HUES64 (cell line): ENCODE measurements around the gene IFITM10.

ENCODE experiments used
- H3K27ac ChIP-seq: 2 replicates; pipeline ENCODE4 v1.7.0; 2013; ENCODE audit warnings: low read depth, low read length, inconsistent platforms
- H3K27me3 ChIP-seq: 2 replicates; pipeline ENCODE4 v1.6.1; 2013; ENCODE audit warnings: mild to moderate bottlenecking, low read length; ENCODE audit not compliant: insufficient read depth
- H3K36me3 ChIP-seq: 2 replicates; pipeline ENCODE4 v1.6.1; 2013; ENCODE audit warnings: mild to moderate bottlenecking, low read length; ENCODE audit not compliant: insufficient read depth
- H3K4me1 ChIP-seq: 2 replicates; pipeline ENCODE4 v1.6.1; 2013; ENCODE audit warnings: mild to moderate bottlenecking, low read length, moderate library complexity; ENCODE audit not compliant: insufficient read depth
- H3K4me3 ChIP-seq: 2 replicates; pipeline ENCODE4 v1.5.1; 2013; ENCODE audit warnings: mild to moderate bottlenecking, low read length, moderate library complexity
- H3K9ac ChIP-seq: 2 replicates; pipeline ENCODE4 v1.6.1; 2013; ENCODE audit warnings: mild to moderate bottlenecking, low read depth, low read length
- H3K9me3 ChIP-seq: 2 replicates; pipeline ENCODE4 v1.6.1; 2013; ENCODE audit warnings: low read depth, low read length; ENCODE audit not compliant: insufficient read depth
- WGBS: fragments of 150-250, 120-280 bp; methylation state at CpG from one replicate; pipeline ENCODE4 v1.1.7; 2013; ENCODE audit warnings: missing lambda C conversion rate; 5-methylcytosine and 5-hydroxymethylcytosine counted together

The IFITM10 gene

DNA sequence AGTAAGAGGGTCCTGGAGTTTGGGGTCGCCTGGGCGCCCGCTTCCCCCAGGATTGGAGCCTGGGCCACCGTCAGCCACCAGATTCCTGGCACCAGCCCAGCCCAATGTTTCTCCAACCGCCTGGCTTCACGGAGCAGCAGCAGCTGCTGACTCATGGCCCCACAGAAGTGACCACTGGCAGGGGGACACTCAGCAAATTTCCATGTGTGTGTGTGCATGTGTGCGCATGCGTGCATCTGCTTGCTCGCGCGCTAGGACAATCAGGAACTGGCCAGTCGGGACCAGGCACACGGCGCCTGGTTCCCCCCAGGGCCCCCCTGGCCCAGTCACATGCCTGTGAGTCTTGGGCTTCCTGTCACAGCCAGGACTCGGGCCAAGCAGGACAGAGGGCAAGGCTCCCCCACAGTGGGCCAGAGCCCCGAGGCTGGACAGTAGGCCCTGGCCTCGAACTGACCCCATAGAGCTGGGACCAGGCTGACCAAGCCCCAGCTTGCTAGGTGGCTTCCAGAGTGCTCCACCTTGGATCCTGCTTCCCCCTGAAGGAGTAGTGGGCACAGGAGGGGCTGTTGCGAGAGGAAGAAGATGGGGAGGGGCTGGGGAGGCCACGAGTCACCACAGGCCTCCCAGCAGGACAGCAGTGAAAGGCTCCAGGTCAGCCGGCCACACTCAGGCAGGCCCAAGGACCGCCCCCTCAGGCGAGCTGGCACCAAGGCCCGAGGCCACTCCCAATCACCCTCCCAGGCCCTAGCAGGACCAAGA, 10.1 kb upstream of the IFITM10 start:
- H3K36me3 ChIP-seq = peaks cover 20% of the 10 kb centered on the region
- 92% methylated on average over 23 of the region's 23 CpGs for WGBS

DNA sequence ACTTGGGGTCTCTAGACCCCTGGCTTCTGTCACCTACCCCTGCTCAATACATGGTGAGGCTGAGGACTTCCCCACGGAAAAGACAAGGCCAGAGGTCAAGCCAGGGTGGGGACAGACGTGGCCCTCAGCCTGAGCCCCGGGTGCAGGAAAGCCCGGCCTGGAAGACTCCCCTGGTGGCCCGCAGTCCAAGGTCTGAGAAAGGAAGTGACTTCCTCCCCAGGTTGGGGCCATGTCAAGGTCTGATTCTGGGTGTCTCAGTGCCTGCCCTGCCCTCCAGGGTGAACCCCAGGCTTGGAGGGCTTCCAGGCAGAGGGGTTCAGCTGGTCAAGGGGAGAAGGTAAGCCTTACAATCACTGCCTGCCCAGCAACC, 9.4 kb upstream of the IFITM10 start:
- peaks cover 3% of the 10 kb centered on the region; the same call in 1 of the 2 replicates for H3K4me1 ChIP-seq
- WGBS = 93% methylated on average over 5 of the region's 5 CpGs
- H3K9ac ChIP-seq = no peak overlapping the region
- peaks cover 3% of the 10 kb centered on the region; the same call in 1 of the 2 replicates for H3K27me3 ChIP-seq
- H3K4me3 ChIP-seq = no peak overlapping the region
- no peak overlapping the region for H3K27ac ChIP-seq
- H3K9me3 ChIP-seq = no peaks in the 10 kb centered on the region
- H3K36me3 ChIP-seq = peaks cover 24% of the 10 kb centered on the region

More for the DNA sequence above, 10.1 kb upstream of the IFITM10 start:
- H3K4me3 ChIP-seq = no peak overlapping the region
- peaks cover 3% of the 10 kb centered on the region; the same call in 1 of the 2 replicates for H3K27me3 ChIP-seq
- H3K9ac ChIP-seq = no peak overlapping the region
- no peak overlapping the region for H3K27ac ChIP-seq
- H3K4me1 ChIP-seq = peaks cover 3% of the 10 kb centered on the region; the same call in 1 of the 2 replicates
- H3K9me3 ChIP-seq = no peaks in the 10 kb centered on the region

DNA sequence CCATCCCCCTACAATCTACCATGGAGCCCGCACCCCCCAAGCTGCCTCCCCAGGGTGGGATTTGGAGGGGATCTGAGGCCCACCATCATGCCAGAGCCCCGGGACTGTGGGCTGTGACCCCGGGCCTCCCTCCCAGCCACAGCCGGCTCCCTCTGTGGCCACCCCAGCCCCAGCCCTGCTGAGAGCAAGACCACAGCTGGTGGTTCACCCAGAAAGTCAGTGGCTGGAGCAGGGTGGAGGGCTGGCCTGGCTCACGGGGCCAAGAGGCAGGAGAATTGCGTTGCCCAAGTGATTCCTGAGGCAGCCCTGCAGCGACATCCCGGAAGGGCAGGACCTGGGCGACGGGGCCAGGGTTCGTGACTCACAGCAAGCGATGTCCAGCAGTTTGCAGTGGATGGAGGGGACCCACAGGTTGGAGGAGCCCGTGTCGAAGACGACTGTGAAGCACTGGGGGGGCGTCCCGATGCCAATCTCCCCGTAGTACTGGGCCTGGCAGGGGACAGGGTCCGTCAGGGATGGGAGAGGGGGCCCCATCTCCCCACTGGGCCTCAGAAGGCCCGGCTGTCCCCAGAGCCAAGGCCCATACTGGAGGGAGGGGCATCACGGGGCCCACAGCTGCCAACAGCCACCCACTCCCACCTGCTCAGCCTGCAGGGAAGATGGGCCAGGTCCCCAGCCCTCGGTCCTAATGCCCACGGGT, 8.9 kb upstream of the IFITM10 start:
- Histone ChIP-seq H3K36me3 (peaks cover 24% of the 10 kb centered on the region), H3K9me3 (no peaks in the 10 kb centered on the region), H3K27ac (no peak overlapping the region), H3K4me3 (no peak overlapping the region), H3K9ac (no peak overlapping the region), H3K4me1 (peaks cover under 1% of the 10 kb centered on the region; the same call in 1 of the 2 replicates), H3K27me3 (peaks cover under 1% of the 10 kb centered on the region; the same call in 1 of the 2 replicates)
- 95% methylated on average over 23 of the region's 23 CpGs for whole genome bisulfite sequencing

DNA sequence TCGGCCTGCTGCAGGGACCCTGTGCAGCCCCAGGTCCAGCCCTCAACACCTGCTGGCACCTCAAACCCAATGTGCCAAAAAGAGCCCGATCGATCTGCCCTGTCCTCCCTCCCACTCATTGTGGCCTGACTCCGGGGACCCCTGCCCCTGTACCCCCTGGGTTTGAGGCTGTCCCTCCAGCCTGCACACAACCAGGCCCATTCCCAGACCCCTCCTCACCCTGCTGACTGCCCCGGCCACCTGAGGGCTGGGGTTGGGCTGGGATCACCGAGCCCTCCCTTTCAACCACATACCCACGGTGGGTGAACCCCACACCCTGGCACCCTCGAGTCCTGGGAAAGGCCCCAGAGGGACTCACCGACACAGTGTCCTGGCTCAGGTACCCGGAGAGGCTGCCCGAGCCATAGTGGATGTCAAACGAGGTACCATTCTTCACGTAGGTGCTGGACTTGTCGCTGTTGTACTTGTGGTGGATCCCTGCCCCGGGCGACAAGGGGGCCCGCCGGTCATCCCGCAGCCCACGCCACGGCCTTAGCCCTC, 8.3 kb upstream of the IFITM10 start:
- Histone ChIP-seq H3K27me3 (no peaks in the 10 kb centered on the region), H3K36me3 (peaks cover 24% of the 10 kb centered on the region), H3K27ac (no peak overlapping the region), H3K4me3 (no peak overlapping the region), H3K9me3 (no peaks in the 10 kb centered on the region), H3K9ac (no peak overlapping the region), H3K4me1 (no peaks in the 10 kb centered on the region; the same call in 1 of the 2 replicates)
- WGBS = 93% methylated on average over 21 of the region's 21 CpGs

DNA sequence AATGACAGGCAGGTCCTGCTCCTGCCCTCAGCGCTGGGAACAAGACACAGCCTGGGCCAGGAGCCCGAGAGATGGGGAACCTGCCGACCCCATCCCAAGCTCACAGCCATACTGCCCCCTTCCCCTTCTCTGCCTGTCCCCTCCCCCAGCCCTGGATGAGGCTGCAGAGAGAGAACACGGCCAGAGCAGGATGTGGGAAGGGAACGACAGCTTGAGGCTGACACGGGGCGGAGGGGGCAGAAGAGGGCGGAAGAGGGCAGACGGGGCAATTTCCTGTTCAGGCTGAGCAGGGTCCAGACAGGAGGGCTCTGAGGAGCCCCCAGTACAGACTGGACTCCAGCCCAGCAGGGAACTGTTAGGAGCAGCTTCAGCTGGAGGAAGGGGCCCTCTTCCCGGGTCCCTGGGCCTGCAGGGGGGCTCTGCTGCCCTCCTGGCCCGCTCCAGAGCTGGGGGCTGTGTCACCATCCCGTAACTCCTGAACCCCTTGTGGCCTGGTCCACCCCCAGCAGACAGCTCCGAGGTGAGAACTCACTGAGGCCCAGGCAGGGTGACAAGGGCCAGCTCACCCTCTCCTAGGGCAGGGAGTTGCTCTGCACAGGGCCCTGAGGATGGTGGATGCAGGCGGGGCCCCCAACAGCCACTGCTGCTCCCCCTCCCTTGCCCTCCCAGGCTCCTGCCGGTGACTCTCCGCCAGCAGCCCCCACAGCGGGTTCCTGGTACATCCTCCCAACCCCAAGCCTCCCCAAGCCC, 7.6 kb upstream of the IFITM10 start:
- Histone ChIP-seq H3K36me3 (peaks cover 26% of the 10 kb centered on the region), H3K4me3 (no peak overlapping the region), H3K4me1 (no peaks in the 10 kb centered on the region; the same call in 1 of the 2 replicates), H3K27me3 (no peaks in the 10 kb centered on the region), H3K9ac (no peak overlapping the region), H3K27ac (no peak overlapping the region), H3K9me3 (no peaks in the 10 kb centered on the region)
- 89% methylated on average over 17 of the region's 17 CpGs for WGBS

DNA sequence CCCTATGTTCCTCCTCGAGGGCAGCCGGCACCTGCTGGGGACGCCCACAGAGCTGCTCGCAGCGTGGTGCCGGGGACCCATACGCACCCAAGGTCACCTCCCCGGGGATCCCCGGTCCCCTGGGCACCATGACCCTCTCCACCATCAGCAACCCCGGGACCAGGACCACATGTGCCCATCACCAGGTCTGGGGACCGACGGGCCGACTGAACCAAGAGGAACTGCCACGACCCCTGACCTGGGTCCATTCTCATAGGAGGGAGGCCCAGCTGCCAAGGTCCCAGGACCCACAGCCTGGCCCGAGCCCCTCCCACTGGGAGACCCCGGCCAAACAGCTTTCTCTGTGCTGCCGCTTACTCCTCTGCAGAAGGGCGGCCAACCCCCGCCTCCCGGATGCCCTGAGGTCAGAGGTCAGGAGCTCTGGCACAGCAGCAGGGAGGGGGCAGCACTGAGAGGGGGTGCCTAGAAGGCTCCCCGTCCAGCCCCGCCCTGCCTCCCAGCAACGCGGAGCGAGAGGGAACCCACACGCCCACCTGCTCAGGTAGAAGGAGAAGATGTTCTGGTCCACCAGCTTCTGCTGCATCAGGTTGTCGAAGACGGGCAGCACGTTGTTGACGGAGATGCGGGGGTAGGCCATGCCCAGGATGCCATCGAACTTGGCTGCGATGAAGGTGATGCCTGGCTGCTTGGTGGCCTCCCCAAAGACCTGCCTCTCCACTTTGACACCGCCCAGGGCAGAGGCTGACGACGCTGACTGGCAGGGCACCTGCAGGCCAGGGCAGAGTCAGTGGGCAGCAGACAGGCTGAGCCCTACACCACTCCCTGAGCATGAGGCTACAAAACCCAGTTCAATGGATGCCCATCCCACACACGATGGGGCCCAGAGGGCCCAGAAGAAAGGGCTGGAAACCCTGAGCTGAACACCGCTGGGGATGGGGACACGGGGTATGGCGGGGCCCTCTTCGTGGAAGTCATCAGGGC, 6.7 kb upstream of the IFITM10 start:
- H3K4me3 ChIP-seq = no peak overlapping the region
- H3K27ac ChIP-seq = no peak overlapping the region
- H3K27me3 ChIP-seq = no peaks in the 10 kb centered on the region
- H3K36me3 ChIP-seq = peaks cover 26% of the 10 kb centered on the region
- no peaks in the 10 kb centered on the region for H3K9me3 ChIP-seq
- 95% methylated on average over 41 of the region's 41 CpGs for WGBS
- no peak overlapping the region for H3K9ac ChIP-seq
- H3K4me1 ChIP-seq = no peaks in the 10 kb centered on the region

DNA sequence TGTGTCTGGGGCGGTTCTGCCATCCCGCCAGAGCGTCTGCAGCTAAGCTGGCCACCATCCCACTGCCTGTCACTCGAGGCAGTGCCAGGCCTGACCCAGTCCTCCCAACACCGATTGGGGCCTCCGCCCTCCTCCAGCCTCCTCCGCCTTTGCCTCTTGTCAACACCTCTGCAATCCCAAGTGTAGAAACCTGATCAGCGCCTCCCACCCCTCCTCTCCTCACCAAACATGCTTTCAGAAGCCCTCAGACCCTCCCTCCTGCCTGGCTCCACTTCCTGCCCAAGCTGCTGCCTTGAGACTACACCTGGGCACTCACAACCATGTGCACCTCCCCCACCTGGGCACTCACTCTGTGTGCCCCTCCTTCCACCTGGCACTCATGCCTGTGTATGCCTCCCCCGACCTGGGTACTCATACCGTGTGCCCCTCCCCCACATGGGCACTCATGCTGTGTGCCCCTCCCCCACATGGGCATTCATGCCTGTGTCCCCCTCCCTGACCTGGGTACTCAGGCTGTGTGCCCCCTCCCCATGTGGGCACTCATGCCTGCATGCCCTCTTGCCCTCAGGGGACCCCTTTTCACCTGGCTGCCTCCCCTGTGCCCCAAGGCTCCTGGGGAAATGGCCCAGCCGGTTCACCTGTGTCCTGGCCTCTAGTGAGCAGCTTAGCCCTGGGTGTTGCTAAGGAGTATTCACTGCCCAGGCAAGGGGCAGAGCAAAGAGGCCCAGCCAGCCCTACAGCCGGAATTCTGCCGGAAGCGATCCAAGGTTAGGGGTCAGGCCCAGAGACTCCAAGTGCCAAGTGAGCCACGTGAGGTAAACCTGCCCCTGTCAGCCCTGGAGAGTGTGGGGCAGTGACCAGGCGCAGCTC, 5.5 kb upstream of the IFITM10 start:
- H3K4me1 ChIP-seq = no peaks in the 10 kb centered on the region
- no peak overlapping the region for H3K4me3 ChIP-seq
- H3K36me3 ChIP-seq = peaks cover 22% of the 10 kb centered on the region
- no peaks in the 10 kb centered on the region for H3K27me3 ChIP-seq
- WGBS = 92% methylated on average over 16 of the region's 16 CpGs
- no peak overlapping the region for H3K27ac ChIP-seq
- H3K9me3 ChIP-seq = no peaks in the 10 kb centered on the region
- H3K9ac ChIP-seq = no peak overlapping the region

DNA sequence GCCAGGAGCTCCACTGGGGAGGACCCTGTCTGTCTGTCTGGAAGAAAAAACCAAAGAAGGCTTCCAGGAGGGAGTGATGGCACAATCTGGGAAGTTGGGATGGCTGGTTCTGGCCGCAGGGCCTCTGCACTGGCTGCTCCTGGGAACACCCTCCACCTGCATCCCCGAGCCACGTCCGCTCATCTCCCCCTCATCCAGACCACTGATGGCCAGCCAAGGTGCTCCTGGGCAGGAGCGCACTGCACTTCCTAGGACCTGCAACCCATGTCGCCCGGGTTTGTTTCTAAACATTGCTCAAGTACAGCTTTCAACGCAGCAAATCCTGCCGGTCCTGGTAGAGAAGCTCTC, 4.9 kb upstream of the IFITM10 start:
- Histone ChIP-seq H3K27ac (no peak overlapping the region), H3K4me3 (no peak overlapping the region), H3K27me3 (peaks cover 4% of the 10 kb centered on the region; the same call in 1 of the 2 replicates), H3K4me1 (no peaks in the 10 kb centered on the region), H3K9me3 (no peaks in the 10 kb centered on the region), H3K9ac (no peak overlapping the region), H3K36me3 (peaks cover 21% of the 10 kb centered on the region)
- 93% methylated on average over 9 of the region's 9 CpGs for WGBS

DNA sequence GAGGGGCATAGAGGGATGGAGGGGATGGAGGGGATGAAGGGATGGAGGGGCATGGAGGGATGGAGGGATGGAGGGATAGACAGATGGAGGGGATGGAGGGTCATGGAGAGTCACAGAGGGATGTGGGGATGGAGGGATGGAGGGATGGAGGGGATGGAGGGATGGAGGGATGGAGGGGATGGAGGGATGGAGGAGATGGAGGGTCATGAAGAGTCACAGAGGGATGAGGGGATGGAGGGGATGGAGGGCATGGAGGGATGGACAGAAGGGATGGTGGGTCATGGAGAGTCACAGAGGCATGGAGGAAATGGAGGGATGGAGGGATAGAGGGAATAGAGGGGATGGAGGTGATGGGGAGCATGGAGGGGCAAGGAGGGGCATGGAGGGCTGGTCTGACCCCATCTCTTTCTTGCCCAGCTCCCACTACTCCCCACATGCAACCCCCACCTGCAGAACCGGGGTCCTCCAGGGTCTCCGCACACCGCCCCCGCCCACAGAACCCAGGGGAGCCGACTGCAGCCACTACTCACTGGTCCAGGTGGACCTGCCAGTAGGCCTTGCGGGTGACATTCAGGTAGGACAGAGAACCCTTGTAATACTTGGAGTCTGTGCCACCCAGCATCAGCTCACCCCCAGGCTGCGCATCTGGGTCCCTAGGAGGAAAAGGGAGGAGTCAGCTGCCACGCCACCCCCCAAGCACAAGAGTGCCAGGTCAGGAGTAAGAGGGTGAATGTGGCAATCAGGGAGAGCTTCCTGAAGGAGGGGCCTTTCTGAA, 4.2 kb upstream of the IFITM10 start:
- Histone ChIP-seq H3K4me3 (no peak overlapping the region), H3K27ac (no peak overlapping the region), H3K9me3 (no peaks in the 10 kb centered on the region), H3K9ac (no peak overlapping the region), H3K27me3 (peaks cover 11% of the 10 kb centered on the region), H3K36me3 (peaks cover 21% of the 10 kb centered on the region; the same call in 1 of the 2 replicates), H3K4me1 (no peaks in the 10 kb centered on the region)
- 96% methylated on average over 8 of the region's 8 CpGs for WGBS
